GM19452 (cell line): ENCODE results near the gene MRPL37.

Experiments used
- ATAC-seq: cut with Tn5 transposase; IDR thresholded peaks from one replicate; pipeline ENCODE4 v1.9.1; 2021; ENCODE audit not compliant: unreplicated experiment

MRPL37 gene

GRCh38 chr1:54239631-54240031 is 39.7 kb downstream of the MRPL37 start:
- ATAC-seq = no peak

DNA sequence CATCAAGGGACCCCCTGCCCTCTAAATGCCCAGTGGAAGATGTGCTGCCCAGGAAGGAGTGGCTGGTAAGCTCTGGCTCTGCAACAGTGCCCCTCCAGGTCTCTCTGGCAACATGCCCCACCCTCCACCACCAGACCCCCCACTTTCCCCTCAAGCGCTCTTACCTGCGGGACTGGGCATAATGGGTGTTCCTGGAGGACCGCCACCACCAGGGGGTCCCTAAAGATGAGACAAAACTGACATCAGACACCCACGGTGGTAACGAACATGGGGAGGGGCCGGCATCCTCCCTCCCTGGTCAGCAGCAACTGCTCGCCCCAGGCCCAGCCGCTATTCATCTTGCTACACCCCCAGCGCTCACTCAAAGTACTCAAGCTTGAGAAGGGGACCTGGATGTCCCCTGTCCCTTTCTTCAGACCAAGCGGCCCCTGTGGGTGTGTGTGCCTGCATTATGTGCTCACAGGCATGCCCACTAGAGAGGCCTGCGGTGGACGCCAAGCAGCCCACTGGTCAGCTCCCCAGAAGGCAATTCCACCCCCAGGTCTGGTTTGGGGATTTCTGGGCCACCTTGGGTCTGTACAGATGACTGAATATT is 40.9 kb downstream of the MRPL37 start:
- ATAC-seq = no peak

DNA sequence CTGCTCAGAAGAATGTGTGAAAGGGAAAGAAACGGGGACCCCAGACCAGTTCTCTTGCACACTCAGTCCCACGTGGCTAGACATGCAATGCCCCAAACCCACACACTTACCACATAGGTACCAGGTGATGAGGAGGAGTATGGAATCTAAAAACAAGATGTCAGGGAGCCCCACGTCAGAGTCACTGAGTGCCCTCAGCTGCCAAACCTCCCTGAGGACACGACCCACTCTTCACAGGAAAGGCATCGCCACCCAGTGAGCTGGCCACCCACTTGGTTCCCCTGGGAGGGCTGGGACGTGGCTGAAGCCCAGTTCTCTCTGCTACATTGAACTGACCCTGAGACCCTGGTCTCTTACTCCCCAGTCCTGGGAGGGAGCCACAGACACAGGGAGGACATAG is 41.4 kb downstream of the MRPL37 start:
- no peak for ATAC-seq

DNA sequence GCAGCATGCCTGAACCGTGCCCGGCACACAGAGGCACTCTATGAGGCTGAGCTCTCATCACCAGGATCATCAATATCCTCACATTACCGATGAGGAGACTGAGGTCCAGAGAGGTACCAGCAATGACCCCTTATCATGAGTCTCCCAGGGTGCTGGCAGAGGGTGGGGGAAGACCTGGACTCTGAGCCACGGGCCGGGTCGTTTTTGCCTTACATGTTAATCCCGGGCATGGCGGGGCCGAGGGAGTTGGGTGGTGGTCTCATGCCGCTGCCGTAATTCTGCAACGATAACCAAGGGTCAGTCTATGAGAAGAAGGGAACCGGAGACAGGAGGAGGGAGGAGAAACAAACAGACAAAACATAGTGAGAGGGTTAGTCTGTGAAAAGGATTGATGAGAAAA is 43.1 kb downstream of the MRPL37 start:
- no peak for ATAC-seq

DNA sequence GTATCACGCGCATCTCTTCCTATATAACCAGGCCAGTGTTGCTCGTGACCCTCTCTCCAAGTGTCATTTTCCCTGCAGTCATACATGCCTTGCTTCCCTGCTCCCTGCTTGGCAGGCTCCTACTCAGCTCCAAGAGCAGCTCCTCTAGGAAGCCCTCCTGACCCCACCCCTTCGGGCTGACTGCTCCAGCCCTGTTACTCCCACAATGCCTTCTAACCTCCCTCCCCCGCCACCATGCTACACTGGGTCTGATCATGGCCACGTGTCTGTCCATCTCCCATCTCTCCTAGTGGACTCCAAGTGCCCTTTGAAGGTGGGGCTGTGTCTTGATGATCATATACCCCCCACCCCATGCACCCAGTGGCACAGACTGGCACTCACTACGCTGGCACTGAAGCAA is 44.7 kb downstream of the MRPL37 start:
- ATAC-seq = no peak

DNA sequence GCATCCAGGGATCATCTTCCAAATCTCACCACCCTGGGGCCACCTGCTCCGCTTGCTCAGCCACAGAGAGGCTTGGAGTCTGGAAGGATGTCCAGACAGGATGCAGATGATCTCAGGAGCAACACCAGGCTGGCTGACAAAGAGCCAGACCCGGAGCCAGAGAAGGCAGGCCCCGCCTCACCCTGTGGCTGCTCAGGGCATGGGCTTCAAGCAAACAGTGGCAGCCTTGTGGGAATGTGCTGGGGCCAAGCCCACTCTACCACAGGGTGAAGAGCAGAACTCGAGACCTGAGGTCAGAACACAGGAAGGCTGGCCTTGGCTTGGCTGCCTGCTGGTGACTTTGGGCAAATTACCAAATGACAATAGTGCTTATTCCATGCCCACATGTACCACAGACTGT is 45.5 kb downstream of the MRPL37 start:
- ATAC-seq = no peak

GRCh38 chr1:54246116-54246721 is 46.3 kb downstream of the MRPL37 start:
- ATAC-seq = no peak

GRCh38 chr1:54247863-54248515 is 48.0 kb downstream of the MRPL37 start:
- ATAC-seq = no peak

- no peak for ATAC-seq
Observed at GRCh38 chr1:54248966-54249365, 49.0 kb downstream of the MRPL37 start.

DNA sequence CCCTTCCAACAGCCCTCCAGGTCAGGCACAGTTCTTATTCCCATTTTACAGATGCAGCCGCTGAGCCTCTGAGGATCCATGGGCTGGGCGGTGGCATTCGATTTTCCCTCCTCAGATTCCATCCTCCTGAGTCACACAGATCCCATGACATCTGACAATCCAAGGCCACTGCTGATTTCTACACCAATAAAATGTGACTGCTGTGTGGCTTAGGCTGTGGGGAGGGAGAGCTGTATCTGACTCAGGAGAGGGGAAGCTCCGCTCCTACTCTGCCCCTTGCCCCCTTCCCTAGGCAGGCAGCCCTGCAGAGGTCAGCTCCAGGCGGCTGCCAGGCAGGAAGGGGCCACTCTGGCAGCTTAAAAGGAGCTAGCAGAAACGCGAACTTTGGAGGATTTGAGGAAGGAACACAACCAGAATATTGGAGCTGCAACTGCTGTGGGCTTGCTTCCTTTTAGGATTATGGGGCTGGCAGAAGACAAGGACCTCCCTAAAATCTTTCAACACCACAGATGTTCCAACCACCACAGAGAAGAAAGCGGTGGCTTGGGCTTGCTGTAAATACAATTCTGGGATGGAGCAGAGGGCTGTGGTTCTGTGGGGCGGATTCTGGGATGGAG is 50.0 kb downstream of the MRPL37 start:
- ATAC-seq = no peak

DNA sequence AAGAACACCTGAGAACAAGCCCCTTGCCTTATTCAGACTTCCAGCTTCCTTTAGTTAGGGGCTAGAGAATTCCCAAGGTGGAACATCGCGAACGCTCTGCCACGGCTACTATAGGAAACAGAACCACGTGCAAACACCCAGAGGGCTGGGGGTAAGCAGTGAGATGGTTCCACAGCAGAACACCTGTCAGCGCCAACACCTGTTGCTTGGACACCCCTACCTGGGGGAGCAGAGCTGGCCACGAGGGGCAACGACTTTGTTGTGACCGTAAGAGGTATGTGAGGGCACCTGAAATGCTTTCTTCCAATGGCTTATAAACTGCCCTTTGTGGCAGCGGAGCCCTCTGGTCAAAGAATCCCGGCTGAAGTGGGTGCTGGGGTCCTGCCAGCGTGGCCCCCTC is 50.7 kb downstream of the MRPL37 start:
- no peak for ATAC-seq

- no peak for ATAC-seq
Observed at GRCh38 chr1:54252371-54252936, 52.5 kb downstream of the MRPL37 start.

GRCh38 chr1:54253480-54253879 is 53.5 kb downstream of the MRPL37 start:
- ATAC-seq = no peak

DNA sequence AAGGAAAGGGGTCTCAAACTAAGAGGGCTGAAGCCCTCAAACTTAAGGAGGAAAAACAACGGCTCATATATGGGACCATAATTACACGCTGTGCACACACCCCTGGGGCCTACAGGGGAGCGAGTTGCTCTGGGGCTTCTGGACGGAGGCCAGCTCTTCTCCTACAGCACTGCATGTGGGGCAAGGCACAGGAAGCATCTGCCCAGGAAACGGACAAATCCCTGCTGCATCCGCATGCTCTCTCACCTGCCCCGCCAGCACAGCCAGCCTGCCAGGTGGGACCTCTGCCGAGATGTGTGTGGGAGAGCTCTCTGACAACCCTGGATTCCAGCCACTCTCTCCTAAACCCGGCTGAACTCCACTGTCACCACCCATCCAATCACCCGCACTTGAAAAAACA is 54.1 kb downstream of the MRPL37 start:
- no peak for ATAC-seq

- no peak for ATAC-seq
Observed at GRCh38 chr1:54255026-54255702, 55.2 kb downstream of the MRPL37 start.

DNA sequence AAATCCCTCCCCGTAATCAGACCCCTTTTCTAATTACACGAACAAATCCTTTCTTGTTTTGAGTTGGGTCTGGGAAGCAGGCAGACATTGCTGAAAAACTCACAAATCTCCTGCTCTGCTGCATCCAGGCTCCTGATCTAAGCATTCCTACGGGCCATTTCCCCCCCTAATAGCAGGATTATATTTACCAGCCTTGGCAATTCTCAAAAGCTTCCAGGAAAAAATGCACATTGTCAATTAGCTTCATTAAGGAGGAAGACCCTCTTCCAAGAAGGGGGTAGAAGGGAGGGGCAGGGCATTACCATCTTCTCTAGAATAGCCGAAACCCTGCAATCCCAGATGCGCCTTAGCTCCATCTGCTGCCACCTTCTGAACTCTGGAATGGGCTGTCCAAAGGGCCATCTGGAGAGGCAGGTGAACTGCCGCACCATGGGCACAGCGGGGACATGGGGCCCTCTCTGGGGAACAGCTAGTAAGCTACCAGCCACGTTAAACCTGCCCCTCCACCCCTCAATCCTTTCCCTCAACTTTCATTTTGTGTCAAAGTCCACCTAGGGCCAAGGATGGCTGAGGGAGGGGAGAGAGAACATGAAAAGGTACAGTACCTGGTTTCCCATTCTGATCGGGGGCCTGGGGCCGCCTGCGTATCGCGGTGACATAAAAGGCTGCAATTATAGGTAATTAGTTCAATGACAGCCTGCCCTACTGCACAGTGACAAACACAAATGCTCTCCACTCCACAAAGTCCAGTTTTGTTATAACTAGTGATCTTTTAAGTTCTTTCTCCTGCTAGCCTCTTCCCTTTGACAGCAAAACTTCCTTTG is 56.8 kb downstream of the MRPL37 start:
- no peak for ATAC-seq

- ATAC-seq = no peak
Observed at GRCh38 chr1:54257346-54257620, 57.3 kb downstream of the MRPL37 start.

DNA sequence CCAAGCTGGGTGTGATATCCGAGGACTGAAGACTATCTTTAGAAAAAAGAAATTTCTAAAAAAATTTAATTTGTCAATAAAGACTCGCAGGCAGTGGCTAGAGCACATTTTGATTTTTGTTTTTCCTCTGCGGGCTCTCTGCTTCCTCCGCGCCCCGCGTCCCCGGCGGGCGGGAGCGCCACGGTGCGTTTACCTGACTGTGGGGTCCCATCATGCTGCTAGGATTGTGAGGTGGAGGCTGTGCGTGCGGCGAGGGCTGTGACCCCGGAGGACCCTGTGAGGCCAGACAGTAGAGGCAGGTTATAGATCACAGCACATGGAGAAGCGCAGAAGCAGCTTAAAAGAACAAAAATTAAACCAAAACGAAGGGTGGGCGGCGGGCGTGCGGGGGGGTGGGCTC is 57.9 kb downstream of the MRPL37 start:
- no peak for ATAC-seq

- no peak for ATAC-seq
Observed at GRCh38 chr1:54259546-54260140, 59.7 kb downstream of the MRPL37 start.

- no peak for ATAC-seq
Observed at GRCh38 chr1:54260810-54261209, 60.8 kb downstream of the MRPL37 start.
